GM12891 (cell line): Measurements from ENCODE around the gene PCNX1.
"Not testable (repeated sequence)": the region's sequence is repeated elsewhere in the genome, so short reads cannot be mapped to it uniquely, and the experiment has no call there.

ENCODE experiments used
- DNase-seq: peaks from one replicate; pipeline ENCODE4 v3.0.0; 2011; ENCODE audit warnings: low spot score; ENCODE audit not compliant: insufficient read length
- FAIRE-seq: peaks from 2 replicates; lab custom pipeline; 2011; peaks lifted over from hg19 to GRCh38; lab: Jason Lieb, UNC
- PAX5 ChIP-seq: IDR thresholded peaks from 2 replicates; pipeline ENCODE4 v1.6.1; 2011; ENCODE audit warnings: low read length, moderate library complexity, mild to moderate bottlenecking; ENCODE audit not compliant: insufficient read depth, severe bottlenecking
- POLR2A ChIP-seq: IDR thresholded peaks from 2 replicates; pipeline ENCODE4 v1.6.1; 2011; ENCODE audit warnings: low read depth, low read length, control low read depth
- POLR2AphosphoS5 ChIP-seq: IDR thresholded peaks from 2 replicates; pipeline ENCODE4 v1.6.1; 2011; ENCODE audit warnings: low read depth, low read length, control low read depth
- POU2F2 ChIP-seq: IDR thresholded peaks from 2 replicates; pipeline ENCODE4 v1.6.1; 2011; ENCODE audit warnings: low read depth, mild to moderate bottlenecking, control low read depth, low read length, moderate library complexity
- SPI1 ChIP-seq: IDR thresholded peaks from 2 replicates; pipeline ENCODE4 v1.6.1; 2011; ENCODE audit warnings: low read depth, low read length, control low read depth
- TAF1 ChIP-seq: IDR thresholded peaks from 2 replicates; pipeline ENCODE4 v1.6.1; 2011; ENCODE audit warnings: low read depth, low read length, control low read depth

PCNX1 gene

GRCh38 chr14:71060825-71061455, 153.7 kb downstream of the PCNX1 start:
- FAIRE-seq = no peak
- no peak for DNase-seq
- no peak for TF ChIP-seq POU2F2
- TF ChIP-seq TAF1 = no peak
- TF ChIP-seq PAX5 = no peak
- no peak for TF ChIP-seq POLR2AphosphoS5
- no peak for TF ChIP-seq SPI1
- TF ChIP-seq POLR2A = no peak

GRCh38 chr14:71061458-71061857, 154.2 kb downstream of the PCNX1 start:
- DNase-seq (no peak), FAIRE-seq (no peak)
- TF ChIP-seq POLR2AphosphoS5 (no peak), POU2F2 (no peak), PAX5 (no peak), SPI1 (no peak), TAF1 (no peak), POLR2A (no peak)

GRCh38 chr14:71062581-71063303, 155.5 kb downstream of the PCNX1 start:
- TF ChIP-seq POLR2A = no peak
- TF ChIP-seq TAF1 = no peak
- TF ChIP-seq POU2F2 = no peak
- TF ChIP-seq POLR2AphosphoS5 = no peak
- no peak for TF ChIP-seq SPI1
- no peak for TF ChIP-seq PAX5
- FAIRE-seq = no peak
- no peak for DNase-seq

- TF ChIP-seq POLR2A (no peak), PAX5 (no peak), POU2F2 (no peak), POLR2AphosphoS5 (no peak)
- FAIRE-seq (no peak), DNase-seq (no peak)
Measured at GRCh38 chr14:71063351-71063750, 156.1 kb downstream of the PCNX1 start.

GRCh38 chr14:71064747-71065146, 157.5 kb downstream of the PCNX1 start:
- peak; percentile 31 for FAIRE-seq
- not testable (repeated sequence) for DNase-seq

- DNase-seq (no peak), FAIRE-seq (no peak)
- no peak for TF ChIP-seq POLR2AphosphoS5
- no peak for TF ChIP-seq POLR2A
- TF ChIP-seq SPI1 = no peak
- TF ChIP-seq POU2F2 = no peak
Measured at GRCh38 chr14:71070169-71070568, 162.9 kb downstream of the PCNX1 start.

GRCh38 chr14:71071042-71071441, 163.8 kb downstream of the PCNX1 start:
- DNase-seq (no peak), FAIRE-seq (no peak)
- TF ChIP-seq POLR2AphosphoS5 (no peak), TAF1 (no peak), PAX5 (no peak), SPI1 (no peak), POU2F2 (no peak)

- FAIRE-seq (no peak), DNase-seq (no peak)
- no peak for TF ChIP-seq POLR2AphosphoS5
- no peak for TF ChIP-seq POU2F2
- TF ChIP-seq SPI1 = no peak
- TF ChIP-seq POLR2A = no peak
- no peak for TF ChIP-seq TAF1
- TF ChIP-seq PAX5 = no peak
Measured at GRCh38 chr14:71076462-71077092, 169.3 kb downstream of the PCNX1 start.

GRCh38 chr14:71078500-71078899, 171.2 kb downstream of the PCNX1 start:
- FAIRE-seq = no peak
- TF ChIP-seq POU2F2 (no peak), TAF1 (no peak), POLR2A (no peak), POLR2AphosphoS5 (no peak)
- DNase-seq = no peak

GRCh38 chr14:71086567-71086966, 179.3 kb downstream of the PCNX1 start:
- DNase-seq = no peak
- TF ChIP-seq POU2F2 (no peak), SPI1 (no peak), PAX5 (no peak), POLR2A (no peak), POLR2AphosphoS5 (no peak), TAF1 (no peak)
- no peak for FAIRE-seq
